OCI-LY1 (cell line): ENCODE measurements around the gene DFFA.

Source experiments
- H2AFZ ChIP-seq: fragments of 200-600 bp; sonication (generic), shearing (Covaris generic); 2 replicates; pipeline ENCODE4 v1.6.0; 2014; ENCODE audit warnings: antibody characterized with exemption, mild to moderate bottlenecking, low read length
- H3F3A ChIP-seq: fragments of 200-600 bp; sonication (generic), shearing (Covaris generic); 2 replicates; pipeline ENCODE4 v1.6.0; 2014; ENCODE audit warnings: mild to moderate bottlenecking, antibody characterized with exemption, low read length, moderate library complexity; ENCODE audit not compliant: insufficient read depth
- H3K27ac ChIP-seq: fragments of 200-600 bp; sonication (generic); 2 replicates; pipeline ENCODE4 v1.5.1; 2014; ENCODE audit warnings: low read length, mixed run types, mild to moderate bottlenecking, low read depth; ENCODE audit not compliant: poor library complexity, severe bottlenecking
- H3K27me3 ChIP-seq: fragments of 200-600 bp; sonication (generic); 2 replicates; pipeline ENCODE4 v1.6.0; 2014; ENCODE audit warnings: antibody characterized with exemption, mild to moderate bottlenecking, low read length, moderate library complexity; ENCODE audit not compliant: insufficient read depth
- H3K36me3 ChIP-seq: fragments of 200-600 bp; sonication (generic); 2 replicates; pipeline ENCODE4 v1.6.1; 2014; ENCODE audit warnings: mild to moderate bottlenecking, antibody characterized with exemption, low read length, moderate library complexity, mixed read lengths; ENCODE audit not compliant: insufficient read depth
- H3K4me1 ChIP-seq: fragments of 200-600 bp; sonication (generic); 2 replicates; pipeline ENCODE4 v1.5.1; 2014; ENCODE audit warnings: mild to moderate bottlenecking, low read length, moderate library complexity; ENCODE audit not compliant: insufficient read depth, severe bottlenecking
- H3K4me2 ChIP-seq: fragments of 200-600 bp; sonication (generic), shearing (Covaris generic); 2 replicates; pipeline ENCODE4 v1.6.1; 2014; ENCODE audit warnings: low read length
- H3K4me3 ChIP-seq: fragments of 200-600 bp; sonication (generic); 2 replicates; pipeline ENCODE4 v1.5.1; 2014; ENCODE audit warnings: low read length, low read depth, mild to moderate bottlenecking, mixed read lengths; ENCODE audit not compliant: poor library complexity, severe bottlenecking
- H3K79me2 ChIP-seq: fragments of 200-600 bp; shearing (Covaris generic); 2 replicates; pipeline ENCODE4 v1.6.1; 2016; ENCODE audit warnings: mixed run types, low read length, mixed read lengths; ENCODE audit not compliant: insufficient read depth
- H3K9ac ChIP-seq: fragments of 200-600 bp; sonication (generic), shearing (Covaris generic); 2 replicates; pipeline ENCODE4 v1.6.1; 2014; ENCODE audit warnings: mild to moderate bottlenecking, low read length, mixed read lengths
- H3K9me2 ChIP-seq: fragments of 200-600 bp; sonication (generic), shearing (Covaris generic); 2 replicates; pipeline ENCODE4 v1.6.1; 2014; ENCODE audit warnings: low read depth, mild to moderate bottlenecking, low read length, mixed read lengths
- H3K9me3 ChIP-seq: fragments of 200-600 bp; shearing (Covaris generic); 2 replicates; pipeline ENCODE4 v1.6.1; 2014; ENCODE audit warnings: low read length, mixed read lengths
- H4K20me1 ChIP-seq: fragments of 200-600 bp; sonication (generic), shearing (Covaris generic); 2 replicates; pipeline ENCODE4 v1.6.0; 2016; ENCODE audit warnings: mild to moderate bottlenecking, low read length; ENCODE audit not compliant: insufficient read depth
- CTCF ChIP-seq: fragments of 200-600 bp; sonication (generic), shearing (Covaris generic); IDR thresholded peaks from 2 replicates; pipeline ENCODE4 v1.5.1; 2017; ENCODE audit warnings: mild to moderate bottlenecking, antibody characterized with exemption, low read length, moderate library complexity, mixed read lengths
- EZH2 ChIP-seq: fragments of 200-600 bp; sonication (generic), shearing (Covaris generic); IDR thresholded peaks from 2 replicates; pipeline ENCODE4 v1.8.0; 2017; ENCODE audit warnings: borderline replicate concordance, mixed run types, mild to moderate bottlenecking, antibody characterized with exemption, low read length, moderate library complexity, mixed read lengths

The DFFA gene

GRCh38 chr1:10484521-10484920, 12.2 kb upstream of the DFFA start:
- Histone ChIP-seq H3K27ac (no peak overlapping the region), H3K9me2 (no peaks in the 10 kb centered on the region), H3K9me3 (no peaks in the 10 kb centered on the region), H3K4me3 (no peak overlapping the region), H3K4me1 (no peaks in the 10 kb centered on the region), H3F3A (no peaks in the 10 kb centered on the region), H3K4me2 (no peak overlapping the region), H3K27me3 (no peaks in the 10 kb centered on the region), H2AFZ (no peak overlapping the region), H3K79me2 (peaks cover 27% of the 10 kb centered on the region), H3K9ac (no peak overlapping the region), H4K20me1 (no peaks in the 10 kb centered on the region), H3K36me3 (no peaks in the 10 kb centered on the region)
- TF ChIP-seq CTCF (no peak), EZH2 (no peak)

- H4K20me1 ChIP-seq = no peaks in the 10 kb centered on the region
- no peak overlapping the region for H3K4me2 ChIP-seq
- H3K79me2 ChIP-seq = peaks cover 34% of the 10 kb centered on the region
- TF ChIP-seq CTCF = no peak
- TF ChIP-seq EZH2 = no peak
- H3K27me3 ChIP-seq = no peaks in the 10 kb centered on the region
- H3K27ac ChIP-seq = no peak overlapping the region
- no peaks in the 10 kb centered on the region for H3K9me3 ChIP-seq
- no peaks in the 10 kb centered on the region for H3K9me2 ChIP-seq
- no peak overlapping the region for H2AFZ ChIP-seq
- no peaks in the 10 kb centered on the region for H3F3A ChIP-seq
- H3K4me3 ChIP-seq = no peak overlapping the region
- no peaks in the 10 kb centered on the region for H3K36me3 ChIP-seq
- H3K4me1 ChIP-seq = peaks cover 12% of the 10 kb centered on the region
- no peak overlapping the region for H3K9ac ChIP-seq
Observed at GRCh38 chr1:10480614-10481013, 8.3 kb upstream of the DFFA start.

- peaks cover 16% of the 10 kb centered on the region for H3K4me1 ChIP-seq
- no peaks in the 10 kb centered on the region for H4K20me1 ChIP-seq
- no peak overlapping the region for H3K27ac ChIP-seq
- H3K27me3 ChIP-seq = no peaks in the 10 kb centered on the region
- H3K79me2 ChIP-seq = peaks cover 21% of the 10 kb centered on the region; the same call in 1 of the 2 replicates
- H3K9ac ChIP-seq = no peak overlapping the region
- no peaks in the 10 kb centered on the region for H3K36me3 ChIP-seq
- H3K9me3 ChIP-seq = no peaks in the 10 kb centered on the region
- H3K4me3 ChIP-seq = no peak overlapping the region
- no peak overlapping the region for H2AFZ ChIP-seq
- no peak for TF ChIP-seq EZH2
- TF ChIP-seq CTCF = no peak
- H3F3A ChIP-seq = no peaks in the 10 kb centered on the region
- no peaks in the 10 kb centered on the region for H3K9me2 ChIP-seq
- H3K4me2 ChIP-seq = no peak overlapping the region
Observed at GRCh38 chr1:10479296-10479695, 7.0 kb upstream of the DFFA start.
